Measurements from ENCODE around the gene CFAP61.
A peak's percentile ranks its signal among the peaks of the same experiment; 100 is the strongest.

- TF ChIP-seq POLR2A (IDR thresholded peaks at IDR 0.05) (no peak), POLR2AphosphoS5 (IDR thresholded peaks at IDR 0.05) (no peak), CTCF (IDR thresholded peaks at IDR 0.05) (peak in 1 of 3 donors; percentile 23)
Measured at GRCh38 chr20:20407891-20408805, 355.8 kb downstream of the CFAP61 start.

Measured in breast epithelium (tissue), 3 donors.